Spleen (tissue), 7 donors: ENCODE data around the gene CCL11.

Experiments used
- POLR2AphosphoS5 ChIP-seq, 3 donors: sonication (generic); formaldehyde crosslinking; IDR thresholded peaks; one replicate each; pipeline ENCODE4 v1.5.1; 2017; ENCODE audit warnings: antibody characterized with exemption in 3 of 3
- TF ChIP-seq, protein P1 (sequence below), 11 experiments: fragments of 200-600 bp in 7 of 11; fragments of 450-650 bp in 4 of 11; sonication (generic) in 4 of 11; IDR thresholded peaks in 8 of 11; conservative IDR thresholded peaks in 3 of 11; 1 replicate in 7 of 11; 2 replicates in 4 of 11; pipeline versions ENCODE4 v1.4.0 to v1.8.0; 2016 to 2021; ENCODE audit warnings: antibody characterized with exemption in 11 of 11, inconsistent platforms in 4 of 11, mild to moderate bottlenecking in 1 of 11
- donor health status: DM: no; HTN: no; CAD: no; lungs with moderate emphysema.
- donor health status: DM: no; HTN: no; CAD: no.
- donor health status: DM: no; HTN: no; CAD: no.

DNA sequence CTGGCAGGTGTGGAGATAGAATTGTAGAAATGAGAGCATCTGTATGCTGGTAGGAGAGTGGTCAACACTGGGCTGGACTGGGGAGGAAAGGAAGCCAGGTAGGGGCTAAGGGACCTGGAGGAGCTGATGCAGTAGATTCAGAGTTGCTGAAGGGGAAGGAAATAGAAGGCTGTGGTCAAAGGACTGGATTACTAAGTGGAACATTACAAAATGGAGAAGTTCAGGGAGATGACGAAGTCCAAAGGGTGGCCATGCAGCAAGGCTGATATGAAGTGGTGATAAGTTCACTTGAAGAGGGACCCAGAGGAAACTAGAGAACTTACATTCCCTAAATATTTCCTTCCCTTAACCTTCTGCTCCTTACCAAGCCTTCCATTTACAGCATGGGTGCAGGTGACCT is 39.1 kb upstream of the CCL11 start:
- TF ChIP-seq, protein P1, sequence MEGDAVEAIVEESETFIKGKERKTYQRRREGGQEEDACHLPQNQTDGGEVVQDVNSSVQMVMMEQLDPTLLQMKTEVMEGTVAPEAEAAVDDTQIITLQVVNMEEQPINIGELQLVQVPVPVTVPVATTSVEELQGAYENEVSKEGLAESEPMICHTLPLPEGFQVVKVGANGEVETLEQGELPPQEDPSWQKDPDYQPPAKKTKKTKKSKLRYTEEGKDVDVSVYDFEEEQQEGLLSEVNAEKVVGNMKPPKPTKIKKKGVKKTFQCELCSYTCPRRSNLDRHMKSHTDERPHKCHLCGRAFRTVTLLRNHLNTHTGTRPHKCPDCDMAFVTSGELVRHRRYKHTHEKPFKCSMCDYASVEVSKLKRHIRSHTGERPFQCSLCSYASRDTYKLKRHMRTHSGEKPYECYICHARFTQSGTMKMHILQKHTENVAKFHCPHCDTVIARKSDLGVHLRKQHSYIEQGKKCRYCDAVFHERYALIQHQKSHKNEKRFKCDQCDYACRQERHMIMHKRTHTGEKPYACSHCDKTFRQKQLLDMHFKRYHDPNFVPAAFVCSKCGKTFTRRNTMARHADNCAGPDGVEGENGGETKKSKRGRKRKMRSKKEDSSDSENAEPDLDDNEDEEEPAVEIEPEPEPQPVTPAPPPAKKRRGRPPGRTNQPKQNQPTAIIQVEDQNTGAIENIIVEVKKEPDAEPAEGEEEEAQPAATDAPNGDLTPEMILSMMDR (IDR thresholded peaks at IDR 0.05 in 8 of 11, conservative IDR thresholded peaks at IDR 0.05 in 3 of 11) = no peak
- TF ChIP-seq POLR2AphosphoS5 (IDR thresholded peaks at IDR 0.05) = peak in 1 of 3 donors; percentile 44
